ENCODE data around the gene PSG5. TPM values are rescaled to one million over a fixed set of nuclear protein-coding genes. Genes with fewer than 3 reads are reported as not detected.
"Not testable (repeated sequence)": the region's sequence is repeated elsewhere in the genome, so short reads cannot be mapped to it uniquely, and the experiment has no call there.

Gene PSG5
- total and polyA plus RNA-seq, 10 of the 15 experiments (the other 5 are each of a cell fraction or from before 2014, with no cell fraction given), result 0.27 TPM; not detected in 9

GRCh38 chr19:43203611-43204010 is 17.3 kb upstream of the PSG5 start:
- H3K4me1 ChIP-seq (ENCODE audit: control insufficient read depth, insufficient read depth, low read length); H3K27me3 ChIP-seq (replicated peaks in 1 of 2; ENCODE audit: control insufficient read depth in 2 of 2, insufficient read depth in 2 of 2, low read length in 1 of 2); BruUV-seq (replicated peaks); in situ Hi-C loops (cut with MboI); H3K9ac ChIP-seq (ENCODE audit: control insufficient read depth, insufficient read depth, low read length); POLR2A ChIA-PET; H3K4me3 ChIP-seq; H3K79me2 ChIP-seq (ENCODE audit: control insufficient read depth, insufficient read depth, low read length); H3K9me3 ChIP-seq (replicated peaks; ENCODE audit: control insufficient read depth, insufficient read depth, low read length); H2AFZ ChIP-seq (ENCODE audit: control insufficient read depth, low read depth, low read length); FAIRE-seq; DNase-seq (ENCODE audit: low read depth, low spot score); RAD21 ChIA-PET (ENCODE audit: unreplicated experiment); ATAC-seq; H3K27ac ChIP-seq (ENCODE audit: control insufficient read depth, insufficient read depth); H4K20me1 ChIP-seq (ENCODE audit: control insufficient read depth, insufficient read depth); H3K36me3 ChIP-seq (ENCODE audit: control insufficient read depth in 2 of 2, insufficient read depth in 2 of 2, low read length in 1 of 2); CTCF ChIA-PET; SMC1A ChIA-PET (ENCODE audit: uncharacterized antibody, unreplicated experiment); H3K4me2 ChIP-seq (ENCODE audit: control insufficient read depth, insufficient read depth); intact Hi-C loops (cut with micrococcal nuclease; ENCODE audit: unreplicated experiment): not testable (repeated sequence)
- 27% methylated on average over 7 of the region's 7 CpGs for WGBS (ENCODE audit: insufficient coverage, insufficient replicate concordance, low lambda C conversion rate, missing lambda C conversion rate)

GRCh38 chr19:43201891-43202290 is 15.6 kb upstream of the PSG5 start:
- ATAC-seq; H3K27ac ChIP-seq (ENCODE audit: control insufficient read depth, insufficient read depth); H3K4me1 ChIP-seq (ENCODE audit: control insufficient read depth, insufficient read depth, low read length); H3K27me3 ChIP-seq (replicated peaks in 1 of 2; ENCODE audit: control insufficient read depth in 2 of 2, insufficient read depth in 2 of 2, low read length in 1 of 2); DNase-seq (ENCODE audit: low read depth, low spot score); SMC1A ChIA-PET (ENCODE audit: uncharacterized antibody, unreplicated experiment); H3K79me2 ChIP-seq (ENCODE audit: control insufficient read depth, insufficient read depth, low read length); H3K9me3 ChIP-seq (replicated peaks; ENCODE audit: control insufficient read depth, insufficient read depth, low read length); H2AFZ ChIP-seq (ENCODE audit: control insufficient read depth, low read depth, low read length); in situ Hi-C loops (cut with MboI); H4K20me1 ChIP-seq (ENCODE audit: control insufficient read depth, insufficient read depth); RAD21 ChIA-PET (ENCODE audit: unreplicated experiment); CTCF ChIA-PET; intact Hi-C loops (cut with micrococcal nuclease; ENCODE audit: unreplicated experiment); FAIRE-seq; H3K9ac ChIP-seq (ENCODE audit: control insufficient read depth, insufficient read depth, low read length); BruUV-seq (replicated peaks); H3K36me3 ChIP-seq (ENCODE audit: control insufficient read depth in 2 of 2, insufficient read depth in 2 of 2, low read length in 1 of 2); POLR2A ChIA-PET; H3K4me2 ChIP-seq (ENCODE audit: control insufficient read depth, insufficient read depth); H3K4me3 ChIP-seq: not testable (repeated sequence)
- WGBS (ENCODE audit: insufficient coverage, insufficient replicate concordance, low lambda C conversion rate, missing lambda C conversion rate), result 12% methylated on average over 2 of the region's 2 CpGs

GRCh38 chr19:43201337-43201801 is 15.0 kb upstream of the PSG5 start:
- ATAC-seq; intact Hi-C loops (cut with micrococcal nuclease; ENCODE audit: unreplicated experiment): not testable (repeated sequence)

GRCh38 chr19:43198686-43199419 is 12.5 kb upstream of the PSG5 start:
- BruUV-seq (replicated peaks); CTCF ChIA-PET; H3K27me3 ChIP-seq (replicated peaks in 1 of 2; ENCODE audit: control insufficient read depth in 2 of 2, insufficient read depth in 2 of 2, low read length in 1 of 2); intact Hi-C loops (cut with micrococcal nuclease; ENCODE audit: unreplicated experiment); DNase-seq (ENCODE audit: low read depth, low spot score); POLR2A ChIA-PET; SMC1A ChIA-PET (ENCODE audit: uncharacterized antibody, unreplicated experiment); H3K4me3 ChIP-seq; ATAC-seq; FAIRE-seq; H4K20me1 ChIP-seq (ENCODE audit: control insufficient read depth, insufficient read depth); H3K9me3 ChIP-seq (replicated peaks; ENCODE audit: control insufficient read depth, insufficient read depth, low read length); H3K36me3 ChIP-seq (ENCODE audit: control insufficient read depth in 2 of 2, insufficient read depth in 2 of 2, low read length in 1 of 2); H3K79me2 ChIP-seq (ENCODE audit: control insufficient read depth, insufficient read depth, low read length); in situ Hi-C loops (cut with MboI); RAD21 ChIA-PET (ENCODE audit: unreplicated experiment); H2AFZ ChIP-seq (ENCODE audit: control insufficient read depth, low read depth, low read length); H3K9ac ChIP-seq (ENCODE audit: control insufficient read depth, insufficient read depth, low read length); H3K27ac ChIP-seq (ENCODE audit: control insufficient read depth, insufficient read depth); H3K4me1 ChIP-seq (ENCODE audit: control insufficient read depth, insufficient read depth, low read length); H3K4me2 ChIP-seq (ENCODE audit: control insufficient read depth, insufficient read depth): not testable (repeated sequence)
- WGBS (ENCODE audit: insufficient coverage, insufficient replicate concordance, low lambda C conversion rate, missing lambda C conversion rate), result 10% methylated on average over 5 of the region's 5 CpGs

More at GRCh38 chr19:43201337-43201801, 15.0 kb upstream of the PSG5 start:
- H3K4me2 ChIP-seq (ENCODE audit: control insufficient read depth, insufficient read depth); H3K27ac ChIP-seq (ENCODE audit: control insufficient read depth, insufficient read depth); SMC1A ChIA-PET (ENCODE audit: uncharacterized antibody, unreplicated experiment); H3K4me1 ChIP-seq (ENCODE audit: control insufficient read depth, insufficient read depth, low read length); H3K79me2 ChIP-seq (ENCODE audit: control insufficient read depth, insufficient read depth, low read length); H2AFZ ChIP-seq (ENCODE audit: control insufficient read depth, low read depth, low read length); H3K9me3 ChIP-seq (replicated peaks; ENCODE audit: control insufficient read depth, insufficient read depth, low read length); H3K36me3 ChIP-seq (ENCODE audit: control insufficient read depth in 2 of 2, insufficient read depth in 2 of 2, low read length in 1 of 2); H3K9ac ChIP-seq (ENCODE audit: control insufficient read depth, insufficient read depth, low read length); H3K27me3 ChIP-seq (replicated peaks in 1 of 2; ENCODE audit: control insufficient read depth in 2 of 2, insufficient read depth in 2 of 2, low read length in 1 of 2); H4K20me1 ChIP-seq (ENCODE audit: control insufficient read depth, insufficient read depth); FAIRE-seq; H3K4me3 ChIP-seq; CTCF ChIA-PET; in situ Hi-C loops (cut with MboI); POLR2A ChIA-PET; BruUV-seq (replicated peaks); DNase-seq (ENCODE audit: low read depth, low spot score); RAD21 ChIA-PET (ENCODE audit: unreplicated experiment): not testable (repeated sequence)
- 27% methylated on average over 7 of the region's 7 CpGs for WGBS (ENCODE audit: insufficient coverage, insufficient replicate concordance, low lambda C conversion rate, missing lambda C conversion rate)

Measured in GM12878 (cell line).